GM12878 (cell line): Measurements from ENCODE around the gene LDLRAD3. TPM values are rescaled to one million over a fixed set of nuclear protein-coding genes. Genes with fewer than 3 reads are reported as not detected.

Source experiments
- ATAC-seq: fragments of 200-7000 bp; cut with Tn5 transposase; 3 replicates; pipeline ENCODE4 v1.9.1; 2020; ENCODE audit warnings: mild to moderate bottlenecking, moderate library complexity
- BruUV-seq: library from RNA; stranded (reverse); fragments of 400-500 nt; replicated peaks from 2 replicates; lab custom pipeline; 2021; lab: Mats Ljungman, UMichigan
- CTCF ChIA-PET: fragments of 300-600 bp; sonication (Branson Sonifier 250); formaldehyde crosslinking; extraction: SDS; loops from one replicate; lab custom pipeline; 2021; ENCODE audit warnings: inconsistent platforms; lab: Yijun Ruan, JAX
- POLR2A ChIA-PET: fragments of 350-600 bp; formaldehyde crosslinking; extraction: SDS; loops from one replicate; lab custom pipeline; 2021; ENCODE audit warnings: inconsistent platforms; lab: Charles Lee
- RAD21 ChIA-PET: fragments of 300-600 bp; sonication (Branson Sonifier 250); formaldehyde crosslinking; loops from one replicate; lab custom pipeline; 2023; ENCODE audit warnings: antibody characterized with exemption; ENCODE audit not compliant: unreplicated experiment; lab: Charles Lee
- SMC1A ChIA-PET: fragments of 300-600 bp; sonication (Branson Sonifier 250); formaldehyde crosslinking; loops from one replicate; lab custom pipeline; 2023; ENCODE audit not compliant: unreplicated experiment, uncharacterized antibody; lab: Charles Lee
- DNase-seq: peaks from one replicate; pipeline ENCODE4 v3.0.0-alpha.2; 2011; ENCODE audit warnings: low read depth, low spot score
- FAIRE-seq: peaks from 3 replicates; lab custom pipeline; 2011; peaks lifted over from hg19 to GRCh38; lab: Jason Lieb, UNC
- H2AFZ ChIP-seq: 2 replicates; pipeline ENCODE4 v1.6.0; 2011; ENCODE audit warnings: low read depth, low read length, control low read depth; ENCODE audit not compliant: control insufficient read depth
- H3K27ac ChIP-seq: 2 replicates; pipeline ENCODE4 v1.5.1; 2011; ENCODE audit warnings: control low read depth; ENCODE audit not compliant: control insufficient read depth, insufficient read depth
- H3K27me3 ChIP-seq, 2 experiments: replicated peaks in 1 of 2; 2 replicates each; pipeline versions ENCODE4 v1.6.0 to v1.6.1; 2011; ENCODE audit warnings: low read length in 1 of 2; ENCODE audit not compliant: control insufficient read depth in 2 of 2, insufficient read depth in 2 of 2
- H3K36me3 ChIP-seq, 2 experiments: 2 replicates each; pipeline ENCODE4 v1.5.1; 2011; ENCODE audit warnings: low read length in 1 of 2; ENCODE audit not compliant: control insufficient read depth in 2 of 2, insufficient read depth in 2 of 2
- H3K4me1 ChIP-seq: 2 replicates; pipeline ENCODE4 v1.6.1; 2011; ENCODE audit warnings: mild to moderate bottlenecking, low read length, moderate library complexity, mixed read lengths; ENCODE audit not compliant: control insufficient read depth, insufficient read depth
- H3K4me2 ChIP-seq: 2 replicates; pipeline ENCODE4 v1.6.0; 2011; ENCODE audit warnings: control low read depth; ENCODE audit not compliant: control insufficient read depth, insufficient read depth
- H3K4me3 ChIP-seq: fragments of 200-600 bp; sonication (generic); 2 replicates; pipeline ENCODE4 v1.5.1; 2016
- H3K79me2 ChIP-seq: 2 replicates; pipeline ENCODE4 v1.6.0; 2011; ENCODE audit warnings: low read length; ENCODE audit not compliant: control insufficient read depth, insufficient read depth
- H3K9ac ChIP-seq: 2 replicates; pipeline ENCODE4 v1.8.0; 2011; ENCODE audit warnings: low read length, control low read depth, mixed read lengths; ENCODE audit not compliant: control insufficient read depth, insufficient read depth
- H3K9me3 ChIP-seq: replicated peaks from 3 replicates; pipeline ENCODE4 v1.5.1; 2011; ENCODE audit warnings: mild to moderate bottlenecking, low read length; ENCODE audit not compliant: control insufficient read depth, insufficient read depth
- H4K20me1 ChIP-seq: 2 replicates; pipeline ENCODE4 v1.6.0; 2011; ENCODE audit not compliant: control insufficient read depth, insufficient read depth
- ATF2 ChIP-seq: IDR thresholded peaks from 2 replicates; pipeline ENCODE4 v1.6.1; 2012; ENCODE audit warnings: low read length, inconsistent platforms
- ATF3 ChIP-seq: IDR thresholded peaks from 2 replicates; pipeline ENCODE4 v1.6.1; 2011; ENCODE audit warnings: low read depth, mild to moderate bottlenecking, low read length, moderate library complexity, borderline replicate concordance; ENCODE audit errors: extremely low read depth
- HDGF ChIP-seq: fragments of 450-650 bp; IDR thresholded peaks from 2 replicates; pipeline ENCODE4 v1.6.1; 2016; ENCODE audit warnings: antibody characterized with exemption
- MXI1 ChIP-seq: fragments of 150-350 bp; IDR thresholded peaks from 2 replicates; pipeline ENCODE4 v1.6.1; 2011; ENCODE audit warnings: low read depth, mild to moderate bottlenecking, inconsistent platforms, low read length, improper control_type of control experiment
- NFXL1 ChIP-seq: fragments of 450-650 bp; IDR thresholded peaks from 2 replicates; pipeline ENCODE4 v1.6.1; 2017; ENCODE audit warnings: antibody characterized with exemption, mild to moderate bottlenecking, borderline replicate concordance
- NR2F1 ChIP-seq: fragments of 450-650 bp; conservative IDR thresholded peaks from 2 replicates; pipeline ENCODE4 v1.6.1; 2017; ENCODE audit warnings: mild to moderate bottlenecking
- PRDM15 ChIP-seq: fragments of 450-650 bp; formaldehyde crosslinking; IDR thresholded peaks from 2 replicates; pipeline ENCODE4 v1.4.0; 2020; ENCODE audit warnings: mild to moderate bottlenecking, moderate library complexity
- REST ChIP-seq: IDR thresholded peaks from 2 replicates; pipeline ENCODE4 v1.6.1; 2012; ENCODE audit warnings: mild to moderate bottlenecking, low read depth, low read length
- RUNX3 ChIP-seq: IDR thresholded peaks from 2 replicates; pipeline ENCODE4 v1.6.1; 2012; ENCODE audit warnings: low read length, inconsistent platforms
- SP1 ChIP-seq: IDR thresholded peaks from one replicate; pipeline ENCODE4 v1.6.1; 2011; ENCODE audit warnings: low read depth, low read length
- SREBF1 ChIP-seq: IDR thresholded peaks from 2 replicates; pipeline ENCODE4 v1.6.1; 2012; ENCODE audit warnings: mild to moderate bottlenecking, low read length
- SRF ChIP-seq, 2 experiments: IDR thresholded peaks; 2 replicates each; pipeline ENCODE4 v1.6.1; 2011; ENCODE audit warnings: low read depth in 2 of 2, low read length in 2 of 2, mild to moderate bottlenecking in 1 of 2, moderate library complexity in 1 of 2
- STAT3 ChIP-seq: IDR thresholded peaks from 2 replicates; pipeline ENCODE4 v1.6.1; 2011; ENCODE audit warnings: low read depth, low read length, improper control_type of control experiment
- TAF1 ChIP-seq: IDR thresholded peaks from 2 replicates; pipeline ENCODE4 v1.6.1; 2011; ENCODE audit warnings: mild to moderate bottlenecking, low read depth, low read length, borderline replicate concordance
- WGBS: methylation state at CpG from one replicate; pipeline ENCODE4 v1.1.6; 2016; ENCODE audit warnings: low lambda C conversion rate; ENCODE audit not compliant: insufficient replicate concordance, insufficient coverage; ENCODE audit errors: missing lambda C conversion rate; 5-methylcytosine and 5-hydroxymethylcytosine counted together
- in situ Hi-C: fragments of 300-500 bp; cut with MboI; formaldehyde crosslinking; loops from 9 replicates; pipeline ENCODE4 v1.14.3; 2018; ENCODE audit warnings: mixed read lengths
- intact Hi-C: fragments of 100-400 bp; cut with micrococcal nuclease; formaldehyde crosslinking; loops from one replicate; pipeline ENCODE4 v1.14.2; 2022; ENCODE audit not compliant: unreplicated experiment
- polyA plus RNA-seq, 11 experiments: library from polyadenylated mRNA; depleted of rRNA in 4 of 11; unstranded in 6 of 11; stranded (reverse) in 5 of 11; fragments of >200 nt; fragmentation: Nextera tagmentation in 4 of 11; fragmentation: Illumina TruSeq in 1 of 11; extraction: Ambion mirVana in 4 of 11; extraction: Trizol in 1 of 11; gene quantifications; 1 replicate in 1 of 11; 2 replicates in 10 of 11; pipeline versions ENCODE4 v1.2.1 to v1.2.3, GENCODE V29; 2011 to 2016; ENCODE audit warnings: inconsistent platforms in 2 of 11, missing spikeins in 2 of 11, low read depth in 1 of 11
- total RNA-seq, 4 experiments: library from RNA; depleted of rRNA in 3 of 4; stranded (reverse); fragments of >200 nt in 3 of 4; fragmentation: Illumina TruSeq in 1 of 4; extraction: Trizol in 1 of 4; gene quantifications; 2 replicates each; pipeline versions ENCODE4 v1.2.1 to v1.2.3, GENCODE V29; 2013 to 2021

The LDLRAD3 gene
- total and polyA plus RNA-seq, 10 of the 15 experiments (the other 5 are each of a cell fraction or from before 2014, with no cell fraction given) = 2.5 to 17.2 (median 10.7) TPM

- TF ChIP-seq PRDM15 (CRISPR knock-in tag) (no peak), NR2F1 (no peak), ATF3 (no peak), HDGF (no peak)
Measured at GRCh38 chr11:36114095-36114494, 170.2 kb downstream of the LDLRAD3 start (continued).

- Histone ChIP-seq H3K27me3 (no peaks in the 10 kb centered on the region), H3K9me3 (no peaks in the 10 kb centered on the region; the same call in 1 of the 3 replicates), H3K4me3 (no peak overlapping the region), H3K36me3 (no peaks in the 10 kb centered on the region), H3K4me1 (no peaks in the 10 kb centered on the region), H3K79me2 (no peaks in the 10 kb centered on the region), H3K9ac (no peak overlapping the region), H3K4me2 (no peak overlapping the region), H3K27ac (no peak overlapping the region), H4K20me1 (no peaks in the 10 kb centered on the region), H2AFZ (no peak overlapping the region)
- POLR2A ChIA-PET = no interaction called here
- no TSS peak for BruUV-seq
- no peak for FAIRE-seq
- no peak for DNase-seq
- RAD21 ChIA-PET = no interaction called here
- SMC1A ChIA-PET = interaction anchor here (0.6 kb wide), 1 partner anchor 9 kb away, joined by 3 read pairs; no protein-coding TSS in a partner anchor
- CTCF ChIA-PET = interaction anchor here (0.6 kb wide), 1 partner anchor 23 kb away, joined by 3 read pairs; no protein-coding TSS in a partner anchor
- intact Hi-C loops (no loop called here), in situ Hi-C loops (no loop called here)
- 44% methylated on average over 9 of the region's 9 CpGs for WGBS
- ATAC-seq = no peak
- TF ChIP-seq REST (no peak), TAF1 (no peak), ATF2 (no peak), SREBF1 (no peak), RUNX3 (no peak), SRF (IDR thresholded peaks at IDR 0.05; ENCODE audit: low read depth in 2 of 2, low read length in 2 of 2) (no peak), STAT3 (no peak), MXI1 (no peak), NFXL1 (no peak), SP1 (no peak)
Measured at GRCh38 chr11:36115378-36115801, 171.5 kb downstream of the LDLRAD3 start.
